NCI-H1092 (cell line): ENCODE data around the gene TOMM22.
"Not testable (repeated sequence)": the region's sequence is repeated elsewhere in the genome, so short reads cannot be mapped to it uniquely, and the experiment has no call there.

Source experiments
- DNase-seq: peaks from one replicate; lab custom pipeline; 2025; lab: John Stamatoyannopoulos, UW

The TOMM22 gene

GRCh38 chr22:38681582-38682335 is at the start of gene TOMM22:
Gene TOMM22, plus strand, starts transcription at chr22:38681957. Its CDS starts 22 bp downstream, at chr22:38681979.
- peak; percentile 78 for DNase-seq

GRCh38 chr22:38632528-38632927 is 49.2 kb upstream of the TOMM22 start:
- no peak for DNase-seq

GRCh38 chr22:38638216-38638615 is 43.5 kb upstream of the TOMM22 start:
- no peak for DNase-seq

GRCh38 chr22:38638728-38639127 is 43.0 kb upstream of the TOMM22 start:
- no peak for DNase-seq

GRCh38 chr22:38641476-38642040 is 40.2 kb upstream of the TOMM22 start:
- no peak for DNase-seq

GRCh38 chr22:38644245-38644644 is 37.5 kb upstream of the TOMM22 start:
- not testable (repeated sequence) for DNase-seq

GRCh38 chr22:38645430-38645829 is 36.3 kb upstream of the TOMM22 start:
- DNase-seq: no peak

GRCh38 chr22:38649841-38650522 is 31.8 kb upstream of the TOMM22 start:
- no peak for DNase-seq

GRCh38 chr22:38652859-38653258 is 28.9 kb upstream of the TOMM22 start:
- DNase-seq: no peak

GRCh38 chr22:38653741-38654140 is 28.0 kb upstream of the TOMM22 start:
- no peak for DNase-seq

- no peak for DNase-seq
These were observed 26.1 kb upstream of the TOMM22 start for GRCh38 chr22:38655519-38656255.

GRCh38 chr22:38656256-38657044 is 25.3 kb upstream of the TOMM22 start, which contains the start of the genes CBY1 and FAM227A:
Gene CBY1, plus strand, starts transcription at chr22:38656638. Its CDS starts 11,417 bp downstream, at chr22:38668055.
Gene FAM227A, minus strand, starts transcription at chr22:38656392. Its CDS starts 6,224 bp downstream, at chr22:38650168.
- DNase-seq: peak; percentile 91

GRCh38 chr22:38657045-38657909 is 24.5 kb upstream of the TOMM22 start:
- no peak for DNase-seq

GRCh38 chr22:38674888-38675287 is 6.9 kb upstream of the TOMM22 start:
- DNase-seq: no peak

GRCh38 chr22:38675833-38676232 is 5.9 kb upstream of the TOMM22 start:
- no peak for DNase-seq

- no peak for DNase-seq
These were observed 3.1 kb downstream of the TOMM22 start for GRCh38 chr22:38684895-38685294.

- no peak for DNase-seq
These were observed 4.0 kb downstream of the TOMM22 start for GRCh38 chr22:38685761-38686160.

GRCh38 chr22:38689651-38690050 is 7.9 kb downstream of the TOMM22 start:
- no peak for DNase-seq

GRCh38 chr22:38694049-38694448 is 12.3 kb downstream of the TOMM22 start:
- no peak for DNase-seq

GRCh38 chr22:38694940-38695339 is 13.2 kb downstream of the TOMM22 start:
- DNase-seq: no peak
